Natural killer cell (primary cell): ENCODE data around the gene STAB2. TPM values are rescaled to one million over a fixed set of nuclear protein-coding genes. Genes with fewer than 3 reads are reported as not detected.

ENCODE experiments used
- ATAC-seq, 3 donors: fragments of 150-1000 bp in 2 of 3; fragments of 200-7000 bp in 1 of 3; cut with Tn5 transposase; 1 replicate in 1 of 3; 2 replicates in 2 of 3; pipeline ENCODE4 v1.10.0; 2021; ENCODE audit warnings: mild to moderate bottlenecking in 2 of 3, moderate library complexity in 2 of 3
- DNase-seq, 2 donors: peaks; one replicate each; pipeline versions ENCODE4 v3.0.0 to v3.0.0-alpha.2; 2013 to 2021; ENCODE audit warnings: mixed read lengths in 1 of 2
- H3K27ac ChIP-seq: one replicate; pipeline ENCODE4 v1.5.1; 2013; ENCODE audit warnings: mild to moderate bottlenecking, low read length
- H3K27me3 ChIP-seq: one replicate; pipeline ENCODE4 v1.6.1; 2013; ENCODE audit warnings: low read length; ENCODE audit not compliant: control insufficient read depth, insufficient read depth
- H3K36me3 ChIP-seq: one replicate; pipeline ENCODE4 v1.6.1; 2013; ENCODE audit warnings: low read length; ENCODE audit not compliant: control insufficient read depth, insufficient read depth
- H3K4me1 ChIP-seq: one replicate; pipeline ENCODE4 v1.6.1; 2013; ENCODE audit warnings: low read length; ENCODE audit not compliant: control insufficient read depth, insufficient read depth
- H3K4me3 ChIP-seq: one replicate; pipeline ENCODE4 v1.5.1; 2013; ENCODE audit warnings: low read length
- H3K9me3 ChIP-seq: one replicate; pipeline ENCODE4 v1.6.1; 2013; ENCODE audit warnings: low read length; ENCODE audit not compliant: control insufficient read depth, insufficient read depth
- H3K27ac Mint-ChIP-seq, 2 donors: one replicate each; pipeline ENCODE4 v1.8.0; 2022; ENCODE audit warnings: mild to moderate bottlenecking in 2 of 2, mixed read lengths in 2 of 2, moderate library complexity in 1 of 2
- H3K27me3 Mint-ChIP-seq, 2 donors: one replicate each; pipeline ENCODE4 v1.8.0; 2022; ENCODE audit warnings: low read depth in 2 of 2, mixed read lengths in 2 of 2
- H3K36me3 Mint-ChIP-seq: one replicate; pipeline ENCODE4 v1.8.0; 2022; ENCODE audit warnings: mixed read lengths
- H3K4me1 Mint-ChIP-seq, 2 donors: one replicate each; pipeline ENCODE4 v1.8.0; 2022; ENCODE audit warnings: mixed read lengths in 2 of 2
- H3K4me3 Mint-ChIP-seq: one replicate; pipeline ENCODE4 v1.8.0; 2022; ENCODE audit warnings: mild to moderate bottlenecking, moderate library complexity, mixed read lengths
- H3K9me3 Mint-ChIP-seq, 2 donors: one replicate each; pipeline ENCODE4 v1.8.0; 2022; ENCODE audit warnings: mixed read lengths in 2 of 2
- CTCF ChIP-seq: fragments of 200-600 bp; IDR thresholded peaks from one replicate; pipeline ENCODE4 v1.8.0; 2022; ENCODE audit warnings: antibody characterized with exemption
- WGBS: methylation state at CpG from one replicate; pipeline ENCODE4 v1.1.7; 2013; ENCODE audit warnings: missing lambda C conversion rate; ENCODE audit not compliant: insufficient coverage; 5-methylcytosine and 5-hydroxymethylcytosine counted together
- intact Hi-C: fragments of 100-400 bp; cut with micrococcal nuclease; formaldehyde crosslinking; loops from one replicate; pipeline ENCODE4 v1.14.2; 2022
- total RNA-seq, 4 donors: library from RNA; stranded (reverse); fragments of 120-200 nt in 1 of 4; gene quantifications; one replicate each; pipeline versions ENCODE4 v1.2.3 to v1.2.4, GENCODE V29; 2013 to 2022

Gene STAB2
- total RNA-seq, 3 donors from 2014 or later (not counting 1 experiment from before 2014, with no cell fraction given) = not detected

- Histone ChIP-seq H3K27me3 (peaks cover 6% of the 10 kb centered on the region), H3K9me3 (no peaks in the 10 kb centered on the region), H3K36me3 (no peaks in the 10 kb centered on the region), H3K4me1 (peaks cover 4% of the 10 kb centered on the region), H3K27ac (no peak overlapping the region), H3K4me3 (no peak overlapping the region)
- 62% methylated on average over 3 of the region's 3 CpGs for WGBS
- intact Hi-C loops = no loop called here
- ATAC-seq (no peak), DNase-seq (no peak)
- H3K4me3 Mint-ChIP-seq = no peak overlapping the region
- no peaks in the 10 kb centered on the region for H3K36me3 Mint-ChIP-seq
- no peak overlapping the region for H3K27ac Mint-ChIP-seq
- H3K27me3 Mint-ChIP-seq = peaks cover 26 to 57% of the 10 kb centered on the region in 2 donors
- no peak for TF ChIP-seq CTCF
- H3K9me3 Mint-ChIP-seq = peaks cover 0 to 2% of the 10 kb centered on the region in 2 donors
- peaks cover 6% of the 10 kb centered on the region in 2 donors for H3K4me1 Mint-ChIP-seq
These were observed 13.9 kb upstream of the STAB2 start for GRCh38 chr12:103573185-103573584.

DNA sequence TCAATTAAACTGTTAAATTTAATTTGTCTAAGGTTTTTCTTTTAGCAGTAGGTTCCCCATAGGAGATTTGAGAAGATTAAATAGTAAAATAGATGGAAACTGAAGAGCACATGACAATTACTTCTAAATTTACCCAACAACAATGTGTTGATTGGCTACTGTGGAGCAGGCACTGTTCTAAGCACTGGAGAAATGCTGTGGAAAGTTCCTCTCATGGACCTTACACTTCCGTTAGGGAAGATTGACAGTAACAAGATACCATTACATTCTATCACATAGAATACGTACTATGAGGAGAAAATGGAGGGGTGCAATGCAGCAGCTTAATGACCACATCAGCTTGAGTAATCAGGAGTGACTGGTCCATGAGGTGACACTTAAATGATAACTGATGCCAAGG, 8.1 kb upstream of the STAB2 start:
- TF ChIP-seq CTCF = no peak
- no CpG with 5 or more reads among the region's 2 CpGs for WGBS
- H3K4me3 Mint-ChIP-seq = no peak overlapping the region
- Histone ChIP-seq H3K27me3 (no peaks in the 10 kb centered on the region), H3K4me3 (no peak overlapping the region), H3K9me3 (no peaks in the 10 kb centered on the region), H3K4me1 (peaks cover 4% of the 10 kb centered on the region), H3K36me3 (no peaks in the 10 kb centered on the region), H3K27ac (no peak overlapping the region)
- peaks cover 7 to 21% of the 10 kb centered on the region in 2 donors for H3K27me3 Mint-ChIP-seq
- ATAC-seq = no peak
- H3K4me1 Mint-ChIP-seq = peaks cover 6% of the 10 kb centered on the region in 2 donors
- no peak for DNase-seq
- no peak overlapping the region for H3K27ac Mint-ChIP-seq
- intact Hi-C loops = no loop called here
- H3K36me3 Mint-ChIP-seq = no peaks in the 10 kb centered on the region
- H3K9me3 Mint-ChIP-seq = no peaks in the 10 kb centered on the region

- Histone ChIP-seq H3K27ac (no peak overlapping the region), H3K27me3 (no peaks in the 10 kb centered on the region), H3K4me1 (peaks cover 4% of the 10 kb centered on the region), H3K36me3 (no peaks in the 10 kb centered on the region), H3K4me3 (no peak overlapping the region), H3K9me3 (no peaks in the 10 kb centered on the region)
- no peak for TF ChIP-seq CTCF
- H3K4me1 Mint-ChIP-seq = peaks cover 5 to 6% of the 10 kb centered on the region in 2 donors
- H3K27ac Mint-ChIP-seq = no peak overlapping the region
- H3K27me3 Mint-ChIP-seq = peaks cover 5 to 18% of the 10 kb centered on the region in 2 donors
- H3K9me3 Mint-ChIP-seq = no peaks in the 10 kb centered on the region
- H3K36me3 Mint-ChIP-seq = no peaks in the 10 kb centered on the region
- ATAC-seq (no peak), DNase-seq (no peak)
- 12% methylated on average over 1 of the region's 1 CpG for WGBS
- no peak overlapping the region for H3K4me3 Mint-ChIP-seq
- intact Hi-C loops = no loop called here
These were observed 7.0 kb upstream of the STAB2 start for GRCh38 chr12:103580026-103580425.

DNA sequence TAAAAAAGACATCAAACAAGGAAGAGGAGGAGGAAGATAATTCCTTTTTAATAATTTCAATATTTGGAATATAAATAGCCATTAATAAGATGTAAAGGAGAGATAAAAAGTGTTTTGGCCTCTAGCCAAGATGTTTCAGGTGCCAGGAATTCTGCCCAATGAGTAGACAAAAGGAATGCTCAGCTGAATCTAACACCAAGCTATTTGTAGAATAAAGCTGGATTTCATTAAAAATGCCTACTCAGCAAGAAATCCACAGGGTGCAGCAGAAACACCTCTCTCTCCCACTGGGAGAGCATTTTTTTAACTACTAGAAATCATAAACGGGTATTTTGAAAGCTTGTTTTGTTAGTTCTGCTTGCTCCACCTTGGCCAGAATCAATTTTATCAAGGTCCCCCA, 4.1 kb upstream of the STAB2 start:
- no peak for ATAC-seq
- no peak for DNase-seq
- Histone ChIP-seq H3K36me3 (no peaks in the 10 kb centered on the region), H3K27me3 (no peaks in the 10 kb centered on the region), H3K4me3 (no peak overlapping the region), H3K9me3 (no peaks in the 10 kb centered on the region), H3K4me1 (no peaks in the 10 kb centered on the region), H3K27ac (no peak overlapping the region)
- Mint-ChIP-seq H3K4me3 (no peak overlapping the region), H3K27me3 (peaks cover 5 to 9% of the 10 kb centered on the region in 2 donors), H3K27ac (no peak overlapping the region), H3K36me3 (no peaks in the 10 kb centered on the region), H3K4me1 (no peaks in the 10 kb centered on the region), H3K9me3 (no peaks in the 10 kb centered on the region)
- TF ChIP-seq CTCF = no peak
- intact Hi-C loops = no loop called here
- 86% methylated on average over 1 of the region's 1 CpG for WGBS
